Upper lobe of right lung (tissue), 1 donor: Measurements from ENCODE around the gene BICD1. TPM values are rescaled to one million over a fixed set of nuclear protein-coding genes. Genes with fewer than 3 reads are reported as not detected.

Source experiments
- ATAC-seq: fragments of 200-7000 bp; cut with Tn5 transposase; one replicate; pipeline ENCODE4 v1.9.1; 2020; ENCODE audit warnings: mild to moderate bottlenecking, moderate library complexity
- DNase-seq: peaks from one replicate; pipeline ENCODE4 v3.0.0-alpha.2; 2020
- H3K27ac ChIP-seq: fragments of 200-600 bp; one replicate; pipeline ENCODE4 v1.8.0; 2022
- H3K27me3 ChIP-seq: fragments of 200-600 bp; one replicate; pipeline ENCODE4 v1.8.0; 2022; ENCODE audit warnings: mild to moderate bottlenecking
- H3K36me3 ChIP-seq: fragments of 200-600 bp; one replicate; pipeline ENCODE4 v1.8.0; 2022
- H3K4me1 ChIP-seq: fragments of 200-600 bp; one replicate; pipeline ENCODE4 v1.8.0; 2022
- H3K4me3 ChIP-seq: fragments of 200-600 bp; one replicate; pipeline ENCODE4 v1.8.0; 2022; ENCODE audit warnings: mild to moderate bottlenecking
- H3K9me3 ChIP-seq: fragments of 200-600 bp; one replicate; pipeline ENCODE4 v1.8.0; 2022
- intact Hi-C: fragments of 100-400 bp; cut with DNase I; formaldehyde crosslinking; loops from one replicate; pipeline ENCODE4 v1.11.0; 2022
- total RNA-seq: library from RNA; stranded (reverse); fragmentation: NEBNext Ultra II Directional; extraction: Animal tissue kit (Norgen Biotek cat#: 25700); gene quantifications from one replicate; pipeline ENCODE4 v1.2.1, GENCODE V29; 2021
- TF ChIP-seq, protein P1 (sequence below): fragments of 200-600 bp; IDR thresholded peaks from one replicate; pipeline ENCODE4 v1.8.0; 2022; ENCODE audit warnings: antibody characterized with exemption
- donor health status: DM: no; HTN: yes; CAD: no; lungs with severe emphysema.

Gene BICD1
- total RNA-seq, 1 donor from 2014 or later = 18.0 TPM

DNA sequence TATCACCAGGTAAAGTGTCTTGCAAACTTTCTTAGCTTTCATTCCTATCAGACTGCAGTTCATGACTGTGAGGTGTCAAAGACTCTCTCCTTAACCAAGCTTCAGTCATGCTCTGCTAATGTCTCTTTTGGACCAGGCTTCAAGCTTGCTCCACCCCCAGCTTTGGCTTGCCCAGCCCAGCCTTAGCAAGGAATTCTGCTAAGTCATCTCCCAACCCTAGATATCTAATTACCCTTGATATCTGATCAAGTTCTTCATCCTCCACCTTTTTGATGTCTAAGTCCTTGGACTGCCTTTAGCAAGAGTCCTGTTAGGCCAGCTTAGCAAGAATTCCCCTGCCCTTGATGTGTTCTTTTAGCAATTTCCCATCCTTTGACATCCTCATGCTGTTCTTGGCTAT lies 183.8 kb downstream of the BICD1 start:
- H3K4me3 ChIP-seq = no peak overlapping the region
- DNase-seq (no peak), ATAC-seq (no peak)
- no peak overlapping the region for H3K27ac ChIP-seq
- H3K27me3 ChIP-seq = no peaks in the 10 kb centered on the region
- TF ChIP-seq, protein P1, sequence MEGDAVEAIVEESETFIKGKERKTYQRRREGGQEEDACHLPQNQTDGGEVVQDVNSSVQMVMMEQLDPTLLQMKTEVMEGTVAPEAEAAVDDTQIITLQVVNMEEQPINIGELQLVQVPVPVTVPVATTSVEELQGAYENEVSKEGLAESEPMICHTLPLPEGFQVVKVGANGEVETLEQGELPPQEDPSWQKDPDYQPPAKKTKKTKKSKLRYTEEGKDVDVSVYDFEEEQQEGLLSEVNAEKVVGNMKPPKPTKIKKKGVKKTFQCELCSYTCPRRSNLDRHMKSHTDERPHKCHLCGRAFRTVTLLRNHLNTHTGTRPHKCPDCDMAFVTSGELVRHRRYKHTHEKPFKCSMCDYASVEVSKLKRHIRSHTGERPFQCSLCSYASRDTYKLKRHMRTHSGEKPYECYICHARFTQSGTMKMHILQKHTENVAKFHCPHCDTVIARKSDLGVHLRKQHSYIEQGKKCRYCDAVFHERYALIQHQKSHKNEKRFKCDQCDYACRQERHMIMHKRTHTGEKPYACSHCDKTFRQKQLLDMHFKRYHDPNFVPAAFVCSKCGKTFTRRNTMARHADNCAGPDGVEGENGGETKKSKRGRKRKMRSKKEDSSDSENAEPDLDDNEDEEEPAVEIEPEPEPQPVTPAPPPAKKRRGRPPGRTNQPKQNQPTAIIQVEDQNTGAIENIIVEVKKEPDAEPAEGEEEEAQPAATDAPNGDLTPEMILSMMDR = no peak
- no peaks in the 10 kb centered on the region for H3K9me3 ChIP-seq
- H3K4me1 ChIP-seq = no peaks in the 10 kb centered on the region
- intact Hi-C loops = no loop called here
- no peaks in the 10 kb centered on the region for H3K36me3 ChIP-seq

GRCh38 chr12:32292151-32292550 lies 185.5 kb downstream of the BICD1 start:
- TF ChIP-seq, protein P1 = no peak
- no peaks in the 10 kb centered on the region for H3K4me1 ChIP-seq
- no peak overlapping the region for H3K27ac ChIP-seq
- DNase-seq = no peak
- H3K36me3 ChIP-seq = no peaks in the 10 kb centered on the region
- intact Hi-C loops = no loop called here
- no peaks in the 10 kb centered on the region for H3K9me3 ChIP-seq
- no peaks in the 10 kb centered on the region for H3K27me3 ChIP-seq
- H3K4me3 ChIP-seq = no peak overlapping the region
- peak; percentile 57 for ATAC-seq

DNA sequence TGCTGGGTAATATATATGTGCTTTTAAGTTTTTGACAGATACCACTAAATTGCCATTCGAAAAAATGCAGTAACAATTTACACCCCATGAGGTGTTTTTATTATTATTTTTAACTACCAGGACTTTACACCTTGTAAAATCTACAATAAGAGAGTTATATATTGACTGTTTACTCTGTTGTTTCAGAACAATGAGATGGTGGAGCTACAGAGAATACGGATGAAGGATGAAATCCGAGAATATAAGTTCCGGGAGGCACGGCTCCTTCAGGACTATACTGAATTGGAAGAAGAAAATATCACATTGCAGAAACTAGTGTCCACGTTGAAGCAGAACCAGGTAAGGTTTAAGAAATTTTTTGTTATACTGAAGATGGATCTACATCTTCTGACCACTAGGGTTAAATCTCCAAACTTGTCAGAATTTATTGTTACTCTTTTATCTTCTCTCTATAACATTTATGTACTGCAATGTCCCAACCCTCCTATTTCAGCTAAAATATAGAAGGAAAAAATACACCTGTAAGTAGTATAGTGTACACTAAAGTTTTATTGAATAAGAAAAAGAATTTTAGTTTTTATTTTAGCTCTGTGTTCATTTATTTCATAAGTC lies 187.3 kb downstream of the BICD1 start:
- H3K36me3 ChIP-seq = no peaks in the 10 kb centered on the region
- ATAC-seq (no peak), DNase-seq (no peak)
- H3K4me1 ChIP-seq = no peaks in the 10 kb centered on the region
- TF ChIP-seq, protein P1 = no peak
- intact Hi-C loops = no loop called here
- H3K27ac ChIP-seq = no peak overlapping the region
- no peaks in the 10 kb centered on the region for H3K27me3 ChIP-seq
- H3K4me3 ChIP-seq = no peak overlapping the region
- no peaks in the 10 kb centered on the region for H3K9me3 ChIP-seq

GRCh38 chr12:32296567-32296966 lies 189.9 kb downstream of the BICD1 start:
- H3K27me3 ChIP-seq = no peaks in the 10 kb centered on the region
- no peak overlapping the region for H3K27ac ChIP-seq
- DNase-seq = no peak
- no peaks in the 10 kb centered on the region for H3K9me3 ChIP-seq
- no peaks in the 10 kb centered on the region for H3K36me3 ChIP-seq
- no peaks in the 10 kb centered on the region for H3K4me1 ChIP-seq
- intact Hi-C loops = no loop called here
- no peak for ATAC-seq
- TF ChIP-seq, protein P1 = no peak
- no peak overlapping the region for H3K4me3 ChIP-seq

DNA sequence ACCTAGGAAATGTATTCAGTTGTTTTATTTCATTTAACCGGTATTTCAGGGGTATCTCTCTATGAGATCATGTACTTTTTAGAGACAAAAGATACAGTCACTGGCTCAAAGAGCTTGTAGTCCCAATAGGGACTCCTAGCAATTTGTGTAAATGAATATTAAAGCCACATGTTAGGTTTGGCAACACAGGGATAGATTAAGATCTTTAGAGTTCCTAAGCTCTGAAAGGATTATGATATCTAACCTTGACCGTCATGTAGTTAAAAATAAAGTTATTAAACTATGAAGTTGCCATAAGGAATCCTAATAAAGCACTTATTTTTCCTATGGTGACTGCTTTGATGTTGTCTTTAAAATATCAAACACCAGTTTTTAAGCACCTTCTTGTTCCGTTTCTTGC lies 192.3 kb downstream of the BICD1 start:
- TF ChIP-seq, protein P1 = no peak
- H3K27ac ChIP-seq = no peak overlapping the region
- no peak for ATAC-seq

DNA sequence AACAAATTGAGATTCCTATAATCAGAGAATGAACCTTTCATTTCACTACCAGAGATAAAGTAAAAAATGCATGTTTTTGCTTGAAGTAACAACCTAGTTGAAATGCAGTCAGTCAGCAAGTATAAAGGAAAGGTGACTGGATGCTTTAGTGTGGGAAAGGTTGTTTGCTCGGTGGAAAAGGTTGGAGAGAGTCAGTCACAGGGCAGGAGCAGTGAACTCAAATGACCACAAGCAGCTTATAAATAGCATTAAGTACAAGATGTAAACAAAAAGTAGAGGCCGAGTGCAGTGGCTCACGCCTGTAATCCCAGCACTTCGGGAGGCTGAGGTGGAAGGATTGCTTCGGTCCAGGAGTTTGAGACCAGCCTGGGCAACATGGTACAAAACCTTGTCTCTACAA lies 194.6 kb downstream of the BICD1 start:
- ATAC-seq (no peak), DNase-seq (no peak)
- intact Hi-C loops = no loop called here
- Histone ChIP-seq H3K4me3 (no peak overlapping the region), H3K27ac (no peak overlapping the region), H3K36me3 (no peaks in the 10 kb centered on the region), H3K4me1 (no peaks in the 10 kb centered on the region), H3K27me3 (no peaks in the 10 kb centered on the region), H3K9me3 (no peaks in the 10 kb centered on the region)
- TF ChIP-seq, protein P1 = no peak

More for the DNA sequence above, 192.3 kb downstream of the BICD1 start:
- intact Hi-C loops = no loop called here
- Histone ChIP-seq H3K36me3 (no peaks in the 10 kb centered on the region), H3K27me3 (no peaks in the 10 kb centered on the region), H3K4me1 (no peaks in the 10 kb centered on the region), H3K9me3 (no peaks in the 10 kb centered on the region), H3K4me3 (no peak overlapping the region)
- DNase-seq = no peak
